ENCODE results near the gene CEP120.

The CEP120 gene

GRCh38 chr5:123455640-123456039 is 32.4 kb upstream of the CEP120 start:
- DNase-seq (ENCODE audit: low read depth): no peak

GRCh38 chr5:123455095-123455494 is 31.9 kb upstream of the CEP120 start:
- DNase-seq (ENCODE audit: low read depth): no peak
- TF ChIP-seq, protein P1, sequence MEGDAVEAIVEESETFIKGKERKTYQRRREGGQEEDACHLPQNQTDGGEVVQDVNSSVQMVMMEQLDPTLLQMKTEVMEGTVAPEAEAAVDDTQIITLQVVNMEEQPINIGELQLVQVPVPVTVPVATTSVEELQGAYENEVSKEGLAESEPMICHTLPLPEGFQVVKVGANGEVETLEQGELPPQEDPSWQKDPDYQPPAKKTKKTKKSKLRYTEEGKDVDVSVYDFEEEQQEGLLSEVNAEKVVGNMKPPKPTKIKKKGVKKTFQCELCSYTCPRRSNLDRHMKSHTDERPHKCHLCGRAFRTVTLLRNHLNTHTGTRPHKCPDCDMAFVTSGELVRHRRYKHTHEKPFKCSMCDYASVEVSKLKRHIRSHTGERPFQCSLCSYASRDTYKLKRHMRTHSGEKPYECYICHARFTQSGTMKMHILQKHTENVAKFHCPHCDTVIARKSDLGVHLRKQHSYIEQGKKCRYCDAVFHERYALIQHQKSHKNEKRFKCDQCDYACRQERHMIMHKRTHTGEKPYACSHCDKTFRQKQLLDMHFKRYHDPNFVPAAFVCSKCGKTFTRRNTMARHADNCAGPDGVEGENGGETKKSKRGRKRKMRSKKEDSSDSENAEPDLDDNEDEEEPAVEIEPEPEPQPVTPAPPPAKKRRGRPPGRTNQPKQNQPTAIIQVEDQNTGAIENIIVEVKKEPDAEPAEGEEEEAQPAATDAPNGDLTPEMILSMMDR (IDR thresholded peaks at IDR 0.05; ENCODE audit: control insufficient read depth, extremely low read depth, insufficient read depth): no peak
- no peak overlapping the region for H3K4me3 ChIP-seq (ENCODE audit: low read depth, low read length)

More at GRCh38 chr5:123455640-123456039, 32.4 kb upstream of the CEP120 start:
- TF ChIP-seq, protein P1 (IDR thresholded peaks at IDR 0.05; ENCODE audit: control insufficient read depth, extremely low read depth, insufficient read depth): no peak
- H3K4me3 ChIP-seq (ENCODE audit: low read depth, low read length): no peak overlapping the region

- H3K4me3 ChIP-seq (ENCODE audit: low read depth, low read length): no peak overlapping the region
- TF ChIP-seq, protein P1 (IDR thresholded peaks at IDR 0.05; ENCODE audit: control insufficient read depth, extremely low read depth, insufficient read depth): no peak
- DNase-seq (ENCODE audit: low read depth): no peak
Measured at GRCh38 chr5:123454259-123454911, 31.2 kb upstream of the CEP120 start.

DNA sequence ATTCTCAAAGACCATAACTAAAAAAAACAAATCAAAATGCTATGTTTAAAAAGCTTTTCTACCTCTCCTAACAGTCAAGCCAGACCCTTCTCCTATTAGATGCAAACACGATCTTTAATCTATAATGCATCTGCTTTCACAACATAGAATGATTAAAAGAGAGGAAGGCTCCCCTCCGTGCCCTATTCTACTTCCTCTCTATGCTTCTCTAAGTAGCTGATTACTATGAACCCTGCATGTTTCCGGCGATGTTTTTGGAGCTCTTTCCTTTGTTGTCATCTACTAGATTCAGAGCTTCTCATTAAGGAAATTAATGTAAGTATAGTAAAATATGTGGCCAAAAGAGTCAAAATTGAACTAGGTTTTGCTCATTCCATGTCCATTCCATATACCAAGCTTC is 29.2 kb upstream of the CEP120 start:
- TF ChIP-seq, protein P1 (IDR thresholded peaks at IDR 0.05; ENCODE audit: control insufficient read depth, extremely low read depth, insufficient read depth): no peak
- H3K4me3 ChIP-seq (ENCODE audit: low read depth, low read length): no peak overlapping the region
- DNase-seq (ENCODE audit: low read depth): no peak

DNA sequence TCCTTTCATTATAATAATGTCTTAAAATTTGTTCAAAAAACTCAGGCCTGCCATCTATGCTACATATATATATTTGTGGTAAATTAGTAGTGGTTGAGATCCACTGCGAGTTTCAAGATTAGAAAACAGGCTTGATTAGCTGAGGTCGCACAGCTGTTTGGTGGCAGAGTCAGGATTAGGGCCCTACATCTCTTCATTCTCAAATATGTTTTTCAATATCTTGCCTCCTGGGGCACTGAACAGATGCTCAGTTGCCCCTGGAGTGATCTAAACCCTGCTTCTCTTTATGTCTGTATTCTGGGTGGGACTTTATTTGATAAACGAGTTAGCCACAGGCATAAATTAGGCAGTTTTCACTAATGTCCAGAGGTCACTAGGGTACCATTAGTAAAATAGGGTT is 27.8 kb upstream of the CEP120 start:
- no peak for DNase-seq (ENCODE audit: low read depth)
- TF ChIP-seq, protein P1 (IDR thresholded peaks at IDR 0.05; ENCODE audit: control insufficient read depth, extremely low read depth, insufficient read depth): no peak
- H3K4me3 ChIP-seq (ENCODE audit: low read depth, low read length): no peak overlapping the region

DNA sequence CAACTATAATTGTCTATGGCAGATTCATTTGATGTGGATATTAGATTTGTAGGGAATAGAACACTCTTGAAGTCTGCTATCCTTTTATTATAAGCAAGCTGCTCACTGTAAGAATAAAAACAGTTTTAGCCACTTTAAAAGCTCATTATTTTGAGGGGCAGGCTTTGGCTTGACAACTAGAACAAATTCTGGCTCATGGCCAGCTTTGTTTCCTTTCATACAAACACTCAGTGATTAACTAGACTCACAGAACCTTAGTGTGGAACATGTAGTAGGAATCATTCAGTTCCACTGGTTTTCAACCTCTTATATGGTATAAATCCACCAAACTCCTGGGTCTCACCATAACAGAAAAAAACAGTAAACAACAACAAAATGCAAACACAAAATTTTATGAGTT is 27.4 kb upstream of the CEP120 start:
- no peak overlapping the region for H3K4me3 ChIP-seq (ENCODE audit: low read depth, low read length)
- TF ChIP-seq, protein P1 (IDR thresholded peaks at IDR 0.05; ENCODE audit: control insufficient read depth, extremely low read depth, insufficient read depth): no peak
- no peak for DNase-seq (ENCODE audit: low read depth)

DNA sequence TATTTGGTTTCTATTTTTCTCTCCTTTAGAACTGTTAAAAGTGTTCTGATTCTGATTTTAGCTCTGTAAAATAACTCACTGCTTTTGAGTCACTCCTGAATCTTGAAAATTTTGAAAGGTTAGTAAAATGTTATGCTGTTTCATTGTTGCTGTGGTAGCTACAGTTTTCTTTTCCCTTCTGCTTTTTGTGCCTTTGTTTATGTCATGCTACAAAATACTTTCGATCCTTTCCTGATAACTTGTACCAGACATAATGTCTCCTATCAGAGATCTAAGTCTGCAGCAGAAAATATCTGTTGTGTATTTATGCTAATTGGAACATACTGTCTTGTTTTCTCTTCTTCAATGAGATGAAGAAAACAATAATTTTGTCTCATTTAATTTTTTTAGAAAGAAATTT is 26.9 kb upstream of the CEP120 start:
- H3K4me3 ChIP-seq (ENCODE audit: low read depth, low read length): no peak overlapping the region
- TF ChIP-seq, protein P1 (IDR thresholded peaks at IDR 0.05; ENCODE audit: control insufficient read depth, extremely low read depth, insufficient read depth): no peak
- no peak for DNase-seq (ENCODE audit: low read depth)

Measured in LNCaP clone FGC (cell line).